NCI-H2029 (cell line): ENCODE measurements around the gene ROR1.

Experiments used
- DNase-seq: peaks from one replicate; lab custom pipeline; 2025; lab: John Stamatoyannopoulos, UW

Gene ROR1

GRCh38 chr1:63858153-63858552 lies 84.3 kb downstream of the ROR1 start:
- DNase-seq, result no peak

DNA sequence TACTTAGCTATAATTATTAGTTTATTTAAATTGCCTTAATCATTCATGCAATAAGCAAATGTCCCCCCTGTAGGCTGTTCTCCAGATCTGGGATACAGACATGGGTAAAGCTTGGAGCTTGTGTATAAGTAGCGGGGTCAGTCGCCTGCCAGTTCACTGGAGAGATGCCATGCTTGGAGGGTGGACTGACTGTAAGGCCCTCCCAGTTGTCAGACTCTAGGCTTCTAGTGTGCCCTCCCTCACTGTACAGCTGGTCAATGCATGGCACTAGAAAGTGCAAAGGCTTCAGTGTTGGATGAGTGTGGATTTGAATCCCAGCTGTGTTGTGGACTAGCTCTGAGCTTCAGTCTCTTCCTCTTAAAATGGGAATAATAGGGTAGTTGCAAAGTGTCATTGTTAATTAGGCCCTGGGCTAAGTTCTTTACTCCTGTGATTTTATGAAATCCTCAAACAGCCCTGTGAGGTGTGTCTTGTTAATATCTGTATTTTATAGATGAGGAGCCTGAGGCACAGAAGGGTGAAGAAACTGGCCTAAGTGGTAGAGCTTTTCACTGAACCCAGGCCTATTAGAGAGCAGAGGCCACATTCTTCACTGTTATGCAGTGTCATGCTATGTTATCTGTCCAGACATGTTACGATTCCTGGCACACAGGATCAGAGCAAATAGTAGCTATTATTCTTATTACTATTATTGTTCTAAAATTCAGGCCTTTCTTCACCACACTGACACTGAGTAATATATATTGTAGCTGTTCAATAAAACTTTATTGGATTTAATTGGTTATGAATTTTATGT lies 85.9 kb downstream of the ROR1 start:
- DNase-seq, result no peak

GRCh38 chr1:63861052-63861691 lies 87.4 kb downstream of the ROR1 start:
- no peak for DNase-seq

DNA sequence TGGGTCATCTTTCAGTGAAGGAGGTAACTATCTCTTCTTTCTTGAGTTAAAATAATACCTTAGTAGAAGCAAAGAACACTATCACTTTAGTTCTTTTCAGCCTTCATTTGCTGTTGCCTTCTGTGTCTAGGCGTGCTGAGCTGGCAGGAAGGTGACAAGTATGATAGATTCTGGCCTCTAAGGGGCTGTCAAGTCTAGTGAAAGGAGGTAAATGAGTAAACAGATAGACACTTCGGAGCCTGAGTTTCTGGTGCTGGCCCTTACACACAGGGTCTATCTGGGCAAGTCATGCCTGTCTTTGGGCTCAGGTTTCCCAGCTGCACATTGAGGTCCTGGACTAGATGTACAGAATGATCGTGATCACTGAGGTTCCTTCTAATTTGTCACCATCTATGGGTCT lies 89.3 kb downstream of the ROR1 start:
- no peak for DNase-seq

- DNase-seq, result no peak
Measured at GRCh38 chr1:63864224-63864641, 90.4 kb downstream of the ROR1 start.

GRCh38 chr1:63865561-63865960 lies 91.7 kb downstream of the ROR1 start:
- DNase-seq, result no peak

GRCh38 chr1:63866084-63866483 lies 92.3 kb downstream of the ROR1 start:
- no peak for DNase-seq

GRCh38 chr1:63867429-63868176 lies 93.8 kb downstream of the ROR1 start:
- no peak for DNase-seq

DNA sequence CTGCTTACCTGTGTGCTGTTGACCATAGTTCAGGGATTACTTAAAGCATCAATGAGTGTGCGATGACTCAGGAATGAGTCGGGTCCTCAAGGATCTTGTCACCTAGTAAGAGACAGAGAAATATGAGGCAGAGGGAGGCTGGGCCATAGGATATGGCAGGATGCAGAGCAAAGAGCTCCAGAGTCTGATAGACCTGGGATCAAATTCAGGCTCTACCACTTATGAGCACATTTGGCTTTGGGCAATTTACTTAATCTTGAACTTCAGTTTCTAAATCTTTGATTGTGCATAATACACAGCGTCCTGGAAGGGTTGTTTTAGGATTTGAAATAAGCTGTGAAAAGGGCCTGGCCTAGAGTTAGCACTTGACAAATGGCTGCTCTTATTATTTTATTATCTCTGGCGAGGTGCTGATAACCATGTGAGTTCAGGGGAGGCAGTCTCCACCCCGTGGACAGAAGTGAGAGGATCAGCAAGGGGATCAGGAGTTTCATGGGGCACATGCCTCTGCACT lies 94.5 kb downstream of the ROR1 start:
- DNase-seq, result no peak

DNA sequence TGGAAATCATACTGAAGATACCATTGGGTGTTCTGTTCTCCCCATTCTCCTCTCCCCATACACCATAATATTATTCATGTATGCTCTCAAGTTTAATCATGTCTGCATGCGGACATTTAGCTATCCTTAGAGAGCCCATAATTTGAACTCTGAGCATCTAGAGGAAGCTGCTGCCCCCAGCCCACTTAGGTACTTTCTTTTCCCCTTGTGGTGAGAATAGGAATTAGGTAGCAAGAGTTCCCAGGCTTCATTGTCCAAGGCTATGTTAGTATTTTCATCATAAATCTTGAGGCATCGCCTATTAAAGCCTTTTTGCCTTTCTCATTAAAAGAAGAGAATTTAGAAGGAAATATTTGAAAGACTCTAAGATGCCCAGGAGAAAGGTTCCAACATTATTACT lies 96.3 kb downstream of the ROR1 start:
- no peak for DNase-seq

- DNase-seq, result no peak
Measured at GRCh38 chr1:63871463-63871862, 97.6 kb downstream of the ROR1 start.

GRCh38 chr1:63873751-63874150 lies 99.9 kb downstream of the ROR1 start:
- DNase-seq, result no peak

- no peak for DNase-seq
Measured at GRCh38 chr1:63874278-63874880, 100.6 kb downstream of the ROR1 start.

DNA sequence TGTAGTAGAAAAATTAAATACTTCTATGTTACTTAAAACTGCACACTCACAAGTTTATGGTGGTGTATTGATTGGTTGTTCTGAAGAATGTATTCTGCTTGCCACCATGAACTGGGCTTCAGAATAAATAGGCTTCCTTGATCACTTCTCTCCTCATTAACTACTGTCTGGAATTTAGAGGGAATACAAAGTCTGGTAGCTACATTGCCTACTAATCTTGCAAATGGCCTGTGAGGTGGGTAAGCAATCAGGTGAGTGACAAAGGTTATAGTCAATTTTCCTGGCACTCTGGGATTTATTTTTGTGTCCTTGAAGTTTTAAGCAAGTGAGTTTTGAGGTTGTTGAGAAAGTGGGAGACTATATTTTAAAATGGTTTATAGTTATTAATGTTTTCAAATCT lies 101.8 kb downstream of the ROR1 start:
- DNase-seq, result no peak

DNA sequence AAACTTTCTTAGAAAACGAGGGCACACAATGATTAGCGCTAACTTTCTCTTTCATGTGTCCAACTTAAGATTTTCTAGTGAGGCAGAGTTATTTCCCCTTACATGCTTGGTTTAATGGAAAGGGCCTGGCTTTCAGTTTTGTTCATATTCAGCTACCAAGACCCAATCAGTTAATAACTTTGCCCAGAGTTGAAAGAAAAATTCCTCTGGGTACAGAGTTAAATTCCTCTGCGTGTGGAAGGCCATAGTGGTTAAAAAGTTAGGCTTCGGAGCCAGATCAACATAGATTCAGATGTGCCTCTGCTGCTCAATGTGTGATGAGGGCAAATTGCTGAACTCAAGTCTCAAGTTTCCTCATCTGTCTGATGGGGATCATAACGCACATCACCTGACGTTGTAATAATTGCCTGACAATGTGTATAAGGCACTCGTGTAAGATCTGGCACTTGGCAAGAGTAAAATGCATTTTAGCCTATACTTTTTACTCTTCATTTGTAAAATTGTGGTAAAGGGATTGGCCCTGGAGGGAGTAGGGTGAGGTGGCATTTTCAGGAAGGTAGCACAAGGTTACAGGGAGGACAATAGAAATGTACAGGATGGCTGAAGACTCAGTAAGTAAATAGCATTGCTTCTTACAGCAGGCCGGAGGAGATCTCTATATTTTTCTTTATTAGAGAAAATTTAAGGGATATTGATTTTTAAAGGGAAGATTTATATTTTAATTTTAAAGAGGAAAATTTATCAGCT lies 103.4 kb downstream of the ROR1 start:
- no peak for DNase-seq

GRCh38 chr1:63877816-63878215 lies 104.0 kb downstream of the ROR1 start:
- DNase-seq, result no peak

GRCh38 chr1:63878932-63879331 lies 105.1 kb downstream of the ROR1 start:
- no peak for DNase-seq

DNA sequence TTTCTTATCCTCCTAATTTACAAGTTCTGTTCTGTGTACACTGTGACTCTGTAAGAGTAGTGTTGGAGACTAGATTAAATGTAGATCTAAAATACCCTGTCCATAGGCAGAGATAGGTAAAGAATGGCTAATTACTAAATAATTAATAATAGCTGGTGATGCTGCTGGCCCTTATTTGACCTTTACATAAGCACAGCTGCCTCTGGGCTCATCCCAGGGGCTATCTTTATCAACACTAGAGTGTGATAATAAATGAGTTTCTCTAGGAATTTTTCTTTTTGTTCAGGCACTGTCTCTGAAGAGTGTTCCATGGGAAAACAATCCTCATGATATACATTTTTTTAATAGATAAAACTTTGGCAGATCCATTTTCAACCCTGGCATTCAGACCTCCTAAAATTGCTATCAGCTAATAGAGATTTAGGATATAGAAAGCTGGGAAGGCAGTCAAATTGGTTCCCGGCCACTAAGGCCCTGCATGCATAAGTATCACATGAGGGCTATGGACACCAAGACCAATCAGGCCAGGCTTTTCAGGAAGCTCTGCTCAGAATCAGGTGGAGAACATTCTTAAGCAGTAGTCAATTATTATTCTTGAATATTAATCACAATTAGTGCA lies 107.2 kb downstream of the ROR1 start:
- DNase-seq, result no peak

DNA sequence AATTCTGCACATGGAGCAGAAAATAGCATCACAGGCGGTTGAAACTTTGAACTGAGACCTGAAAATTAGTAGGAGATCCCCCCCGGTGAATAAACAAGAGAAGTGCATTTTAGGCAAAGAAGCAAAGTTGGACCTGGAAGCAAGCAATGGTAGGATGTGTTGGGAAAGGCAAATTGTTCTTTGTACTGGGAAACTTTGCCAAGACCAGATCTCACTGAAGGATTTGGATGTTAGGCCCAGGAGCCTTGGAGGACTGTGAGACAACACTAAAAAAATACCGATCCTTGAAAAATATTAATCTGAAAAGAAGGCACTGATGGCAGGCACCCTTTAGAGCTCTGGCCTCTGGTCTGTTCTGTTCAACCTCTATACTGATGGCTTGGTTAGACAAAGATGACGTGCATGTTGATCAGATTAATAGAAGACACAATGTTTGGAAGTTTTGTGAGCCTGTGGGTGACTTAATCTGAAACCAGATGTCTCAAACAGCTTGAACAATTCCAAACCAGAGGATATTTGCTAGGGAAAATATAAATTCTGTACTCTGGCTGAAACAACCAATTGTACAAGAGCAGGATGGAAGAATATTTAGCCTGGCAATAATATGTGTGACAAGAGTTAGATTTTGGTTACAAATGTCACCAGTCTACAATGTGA lies 108.4 kb downstream of the ROR1 start:
- no peak for DNase-seq

DNA sequence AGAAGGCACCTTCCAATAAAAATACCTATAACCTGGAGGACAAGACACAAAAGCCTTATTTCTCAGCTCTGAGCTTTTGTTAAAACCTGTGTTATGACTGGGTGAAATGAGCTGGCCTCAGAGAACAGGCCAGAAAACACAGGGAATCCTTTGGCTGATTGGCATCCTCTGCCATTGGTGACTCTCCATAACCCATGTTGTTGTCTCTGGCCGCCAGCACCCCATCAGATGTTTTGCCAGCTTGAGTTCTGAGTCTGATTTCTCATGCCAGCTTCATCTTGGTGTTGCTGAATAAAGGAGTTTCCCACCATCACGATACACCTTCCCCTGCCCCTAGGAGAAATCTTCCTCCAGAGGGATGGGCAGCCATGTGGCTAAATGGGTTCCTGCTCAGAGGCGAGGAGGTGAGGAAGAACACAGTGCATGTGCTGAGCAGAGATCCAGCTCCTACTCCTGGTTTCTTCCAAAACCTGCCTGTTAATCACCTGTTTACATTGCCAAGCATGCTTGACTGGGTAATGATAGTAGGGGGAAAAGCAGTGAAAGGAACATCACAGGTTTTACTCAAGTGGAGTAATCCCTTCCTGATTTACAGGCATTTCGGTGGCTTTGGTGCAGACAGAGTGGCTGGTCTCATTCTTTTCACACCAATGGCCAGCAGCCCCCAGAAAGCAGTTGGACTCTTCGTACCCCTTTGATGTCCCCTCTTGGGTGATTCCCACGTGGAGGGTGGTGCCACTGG lies 109.8 kb downstream of the ROR1 start:
- DNase-seq, result peak; percentile 48
